Activated CD4-positive, alpha-beta T cell treated with anti-CD3 and anti-CD28 coated beads, Interleukin-2, amount 50 U/mL, for 1 hour (primary cell): ENCODE measurements around the gene NSMF.
"Not testable (repeated sequence)": the region's sequence is repeated elsewhere in the genome, so short reads cannot be mapped to it uniquely, and the experiment has no call there.

ENCODE experiments used
- DNase-seq: peaks from one replicate; pipeline ENCODE4 v3.0.0-alpha.2; 2020

Gene NSMF

GRCh38 chr9:137456864-137457405 is 2.2 kb downstream of the NSMF start:
- DNase-seq: no peak

DNA sequence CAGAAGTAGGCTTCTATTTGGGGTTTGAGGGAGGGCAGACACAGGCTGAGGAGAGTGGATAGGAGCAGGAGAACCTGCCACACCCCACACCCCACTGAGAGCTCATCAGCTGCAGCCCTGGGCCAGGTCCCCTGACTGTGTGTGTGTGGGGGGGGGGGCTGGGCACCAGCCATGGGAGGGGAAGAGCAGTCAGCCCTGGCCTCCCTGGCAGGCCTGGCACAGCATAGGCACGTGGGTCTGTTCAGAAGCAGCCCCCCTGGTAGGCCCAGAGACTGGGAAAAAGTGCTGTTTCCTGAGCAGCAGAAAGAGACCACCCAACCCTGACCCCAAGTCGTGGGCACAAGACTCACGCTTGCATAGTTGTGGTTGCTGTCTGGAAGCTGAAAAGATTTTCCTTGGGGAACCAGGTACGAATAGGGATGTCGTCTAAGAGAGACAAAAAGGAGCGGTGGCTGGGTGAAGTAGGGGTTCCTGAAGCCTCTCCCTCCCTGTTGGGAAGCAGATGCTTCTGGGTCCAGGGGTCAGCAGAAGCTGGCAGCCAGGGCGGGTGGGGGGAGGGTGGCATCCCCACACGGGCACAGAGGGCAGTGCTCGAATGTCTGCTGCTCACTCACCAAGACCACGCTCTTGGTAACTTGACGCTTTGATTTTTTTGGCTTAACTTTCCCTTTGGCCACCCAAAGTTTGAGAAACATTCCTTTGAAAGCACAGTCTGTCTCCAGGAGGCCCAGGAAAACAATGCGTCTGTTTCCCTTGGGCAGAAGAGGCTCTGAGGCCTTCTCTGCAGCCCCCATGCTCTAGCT is 2.9 kb downstream of the NSMF start:
- DNase-seq: no peak

- no peak for DNase-seq
Observed at GRCh38 chr9:137455359-137455991, 3.7 kb downstream of the NSMF start.

DNA sequence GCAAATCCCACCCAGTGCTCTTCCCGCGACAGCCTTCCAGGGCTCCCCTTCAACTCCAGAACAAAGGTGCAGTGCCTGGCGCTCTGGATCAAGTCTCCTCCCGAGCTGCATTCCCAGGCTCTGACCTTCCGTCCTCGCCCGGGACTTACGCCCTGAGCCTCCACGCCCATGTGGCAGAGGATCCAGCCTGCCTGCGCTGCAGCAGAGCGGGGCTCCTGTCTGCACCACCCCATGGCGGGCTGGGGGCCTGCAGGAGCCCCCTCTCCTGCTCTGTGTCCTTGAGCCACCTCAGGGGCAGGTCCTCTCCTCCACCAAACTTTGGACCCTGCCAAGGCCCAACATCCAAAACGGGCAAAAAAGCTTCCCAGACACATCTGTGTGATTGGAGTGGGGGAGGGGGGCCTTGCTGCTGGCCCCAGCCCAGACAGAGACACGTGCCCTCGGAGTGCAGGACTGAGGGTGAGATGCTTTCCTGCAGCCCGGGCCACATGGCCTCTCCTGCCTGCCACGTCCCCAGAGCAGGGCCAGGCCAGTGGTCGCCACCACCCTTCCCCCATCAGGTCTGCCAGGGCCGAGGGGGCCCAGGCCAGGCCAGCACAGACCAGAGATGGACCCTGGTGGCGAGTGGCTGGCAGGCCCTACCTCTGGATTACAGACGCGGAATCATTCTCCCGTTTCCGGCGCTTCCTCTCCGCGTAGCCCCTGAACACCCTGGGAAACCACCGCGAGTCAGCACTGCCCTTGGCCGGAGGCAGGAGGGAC is 4.4 kb downstream of the NSMF start:
- DNase-seq: no peak

GRCh38 chr9:137454145-137454596 is 5.0 kb downstream of the NSMF start:
- DNase-seq: peak; percentile 45

DNA sequence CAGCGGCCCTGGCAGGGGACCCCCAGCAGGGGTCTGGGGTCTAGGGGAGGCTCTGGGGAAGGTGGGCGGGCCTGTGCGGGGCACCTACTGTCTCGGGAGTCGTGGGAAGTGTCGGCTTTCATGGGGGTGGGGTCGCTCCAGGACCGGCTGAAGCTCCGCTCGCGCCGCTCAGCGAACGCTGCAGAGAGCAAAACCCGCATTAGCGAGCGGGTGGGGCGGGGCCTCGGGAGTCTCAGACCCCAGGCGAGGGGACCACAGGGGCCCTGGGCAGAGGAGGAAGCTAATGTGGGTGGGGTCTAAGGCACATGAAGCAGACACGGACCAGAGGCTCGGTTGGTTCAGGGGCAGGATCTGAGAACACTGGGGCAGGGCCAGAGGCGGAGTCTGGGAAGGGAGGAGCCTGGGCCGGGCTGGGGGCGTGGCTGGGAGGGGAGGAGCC is 5.5 kb downstream of the NSMF start:
- DNase-seq: peak; percentile 65

DNA sequence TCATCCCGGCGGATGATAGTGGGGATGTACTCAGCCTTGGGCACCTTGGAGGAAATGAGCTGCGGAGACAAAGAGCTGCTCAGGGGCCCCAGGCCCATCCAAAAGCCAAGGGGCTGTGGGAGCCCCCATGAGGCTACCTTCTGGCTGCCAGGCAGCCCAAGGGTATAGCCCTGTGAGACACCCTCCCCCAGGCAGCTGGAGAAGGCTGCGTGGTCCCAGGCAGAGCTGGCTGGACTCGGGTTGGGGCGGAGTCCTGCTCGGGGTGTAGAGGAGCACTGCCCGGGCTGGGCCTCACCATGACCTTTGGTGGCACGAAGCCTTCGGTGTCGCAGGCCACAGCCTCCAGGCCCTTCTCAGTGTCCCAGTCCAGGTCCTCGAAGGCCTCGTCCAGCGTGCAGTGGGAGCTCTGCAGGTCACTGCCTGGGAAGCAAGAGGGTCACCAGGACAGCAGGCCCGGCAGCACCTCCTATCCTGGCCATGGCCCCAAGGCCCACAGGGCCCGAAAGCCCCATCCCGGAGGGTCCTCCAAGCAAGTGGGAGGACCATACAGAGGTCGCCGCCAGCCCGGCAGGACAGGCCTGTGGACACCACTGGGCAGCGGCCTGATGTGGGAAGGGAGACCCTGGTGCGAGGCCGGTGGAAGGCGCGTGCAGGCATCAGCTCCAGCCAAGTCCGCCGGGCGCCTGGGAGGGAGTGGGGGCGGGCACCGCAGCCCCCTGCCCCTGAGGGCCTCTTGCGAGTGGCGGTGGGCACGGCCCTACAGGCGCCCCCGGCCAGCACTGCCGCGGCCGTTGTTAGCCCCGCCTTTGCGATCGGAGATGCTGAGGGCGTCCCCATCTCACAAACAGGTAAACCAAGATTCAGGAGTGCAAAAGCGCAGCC is 6.1 kb downstream of the NSMF start:
- DNase-seq: no peak

GRCh38 chr9:137452006-137452760 is 7.0 kb downstream of the NSMF start:
- DNase-seq: no peak

DNA sequence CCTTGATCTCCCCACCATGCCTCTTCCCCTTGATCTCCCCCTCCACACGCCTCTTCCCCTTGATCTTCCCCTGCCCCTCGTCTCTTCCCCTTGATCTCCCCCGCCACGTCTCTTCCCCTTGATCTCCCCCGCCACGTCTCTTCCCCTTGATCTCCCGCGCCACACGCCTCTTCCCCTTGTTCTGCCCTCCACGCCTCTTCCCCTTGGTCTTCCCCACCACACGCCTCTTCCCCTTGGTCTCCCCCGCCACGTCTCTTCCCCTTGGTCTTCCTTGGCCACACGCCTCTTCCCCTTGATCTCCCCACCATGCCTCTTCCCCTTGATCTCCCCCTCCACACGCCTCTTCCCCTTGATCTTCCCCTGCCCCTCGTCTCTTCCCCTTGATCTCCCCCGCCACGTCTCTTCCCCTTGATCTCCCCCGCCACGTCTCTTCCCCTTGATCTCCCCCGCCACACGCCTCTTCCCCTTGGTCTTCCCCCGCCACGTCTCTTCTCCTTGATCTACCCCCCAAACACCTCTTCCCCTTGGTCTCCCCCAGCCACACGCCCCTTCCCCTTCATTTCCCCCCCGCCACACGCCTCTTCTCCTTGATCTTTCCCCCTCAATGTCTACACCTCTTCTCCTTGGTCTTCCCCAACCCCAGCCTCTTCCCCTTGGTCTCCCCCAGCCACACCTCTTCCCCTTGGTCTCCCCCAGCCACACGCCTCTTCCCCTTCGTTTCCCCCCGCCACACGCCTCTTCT is 7.7 kb downstream of the NSMF start:
- DNase-seq: not testable (repeated sequence)

DNA sequence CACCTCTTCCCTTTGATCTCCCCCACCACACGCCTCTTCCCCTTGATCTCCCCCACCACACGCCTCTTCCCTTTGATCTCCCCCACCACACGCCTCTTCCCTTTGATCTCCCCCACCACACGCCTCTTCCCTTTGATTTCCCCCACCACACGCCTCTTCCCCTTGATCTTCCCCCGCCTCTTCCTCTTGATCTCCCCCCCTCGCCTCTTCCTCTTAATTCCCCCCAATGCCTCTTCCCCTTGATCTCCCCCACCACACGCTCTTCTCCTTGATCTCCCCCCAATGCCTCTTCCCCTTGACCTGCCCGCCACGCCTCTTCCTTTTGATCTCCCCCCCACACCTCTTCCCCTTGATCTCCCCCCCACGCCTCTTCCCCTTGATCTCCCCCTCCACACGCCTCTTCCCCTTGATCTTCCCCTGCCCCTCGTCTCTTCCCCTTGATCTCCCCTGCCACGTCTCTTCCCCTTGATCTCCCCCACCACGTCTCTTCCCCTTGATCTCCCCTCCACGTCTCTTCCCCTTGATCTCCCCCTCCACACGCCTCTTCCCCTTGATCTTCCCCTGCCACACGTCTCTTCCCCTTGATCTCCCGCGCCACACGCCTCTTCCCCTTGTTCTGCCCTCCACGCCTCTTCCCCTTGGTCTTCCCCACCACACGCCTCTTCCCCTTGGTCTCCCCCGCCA is 8.5 kb downstream of the NSMF start:
- not testable (repeated sequence) for DNase-seq

DNA sequence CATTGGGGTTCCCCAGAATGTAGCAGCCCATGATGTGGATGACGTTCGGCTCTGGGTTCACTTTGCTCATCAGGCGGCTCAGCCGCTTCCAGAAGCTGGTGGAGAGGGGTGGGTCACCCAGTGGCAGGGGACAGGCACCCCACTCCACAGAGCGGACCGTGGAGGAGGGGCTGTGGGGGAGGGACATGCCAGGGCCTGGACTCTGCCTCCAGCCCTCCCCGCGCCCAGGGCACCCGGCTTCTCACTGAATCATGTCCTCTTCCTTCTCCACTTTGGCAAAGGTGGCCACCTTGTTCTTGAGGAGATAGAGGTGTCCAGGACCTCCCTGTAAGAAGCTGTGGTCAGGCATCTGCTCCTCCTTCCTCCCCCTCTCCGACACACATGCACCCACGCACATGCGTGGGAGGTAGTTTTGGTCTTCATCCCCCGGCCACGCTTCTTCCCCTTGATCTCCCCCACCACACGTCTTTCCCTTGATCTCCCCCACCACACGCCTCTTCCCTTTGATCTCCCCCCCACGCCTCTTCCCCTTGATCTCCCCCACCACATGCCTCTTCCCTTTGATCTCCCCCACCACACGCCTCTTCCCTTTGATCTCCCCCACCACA is 9.1 kb downstream of the NSMF start:
- no peak for DNase-seq

DNA sequence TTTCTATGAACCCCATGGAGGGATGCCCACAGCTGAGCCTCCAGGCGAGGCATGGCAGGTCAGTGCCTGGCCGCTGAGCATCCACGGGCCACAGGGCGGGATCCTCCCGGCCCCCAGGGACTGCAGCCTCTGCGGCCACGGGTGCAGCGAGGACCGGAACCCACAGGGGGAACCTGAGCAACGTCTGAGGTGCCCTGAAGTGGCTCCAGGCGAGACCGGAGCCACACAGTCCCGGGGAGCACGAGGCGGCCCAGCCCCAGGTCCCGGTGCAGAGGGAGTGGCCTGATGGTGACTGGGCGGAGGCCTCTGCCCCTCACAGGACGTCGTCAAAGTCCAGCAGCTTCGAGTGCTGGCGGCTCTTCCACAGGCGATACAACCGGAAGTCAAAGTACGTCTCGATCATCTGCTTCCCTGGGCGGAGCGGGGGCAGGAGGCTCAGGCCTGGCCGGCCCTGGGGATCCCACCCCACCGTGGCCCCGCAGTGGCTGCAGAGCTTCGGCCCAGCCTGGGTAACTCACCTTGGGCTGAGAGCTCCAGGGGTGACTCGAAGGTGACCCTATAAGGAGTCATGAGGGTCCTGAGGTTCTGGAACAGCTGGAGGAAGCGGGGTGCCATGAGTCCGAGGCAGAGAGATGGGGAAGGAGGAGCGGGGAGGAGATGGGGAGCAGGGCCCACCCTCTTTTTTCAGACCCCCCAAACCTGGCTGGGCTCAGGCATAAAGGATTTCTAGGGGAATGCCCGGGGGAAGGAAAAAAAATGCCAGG is 9.9 kb downstream of the NSMF start:
- DNase-seq: no peak

GRCh38 chr9:137448602-137448962 is 10.6 kb downstream of the NSMF start:
- no peak for DNase-seq

DNA sequence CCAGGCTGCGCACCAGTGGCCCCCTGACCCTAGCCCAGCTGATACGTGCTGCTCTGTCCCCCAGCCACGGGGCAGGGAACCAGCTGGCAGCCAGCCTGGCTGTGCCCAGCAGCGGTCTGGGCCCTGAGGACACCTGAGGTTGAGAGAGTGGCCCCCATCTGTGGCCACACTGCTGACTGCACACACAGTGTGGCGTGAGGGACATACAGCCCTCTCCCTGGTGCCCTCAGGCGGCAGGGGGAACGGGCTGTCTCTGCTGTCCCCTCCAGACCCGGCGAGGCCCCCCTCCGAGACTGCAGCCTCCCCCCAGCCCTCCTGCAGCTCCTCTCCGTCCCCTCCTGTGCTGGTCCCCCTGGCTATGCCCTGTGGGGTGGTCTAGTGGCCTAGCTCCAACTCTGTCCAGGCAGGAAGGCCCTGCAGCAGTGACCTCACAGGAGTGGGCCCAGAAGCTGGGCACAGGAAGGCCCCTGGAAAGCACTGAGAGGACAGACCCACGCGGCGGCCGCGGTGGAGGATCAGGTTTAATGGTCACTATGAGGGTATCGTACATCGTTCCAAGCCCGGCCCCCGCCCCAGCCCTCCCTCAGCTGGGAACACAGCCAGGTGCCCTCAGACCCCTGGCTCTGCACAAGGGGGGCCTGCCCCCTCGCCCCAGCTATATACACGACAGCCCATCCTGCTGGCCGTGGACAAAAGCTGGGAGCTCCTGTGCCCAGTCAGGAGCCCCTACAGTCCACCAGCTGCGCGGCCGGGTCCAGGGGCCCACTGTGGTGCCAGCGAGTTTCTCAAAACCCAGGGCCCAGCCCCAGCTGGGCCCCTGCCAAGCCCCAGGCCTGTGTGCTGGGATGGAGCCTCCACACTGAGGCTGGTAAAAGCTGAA is 11.2 kb downstream of the NSMF start:
- no peak for DNase-seq

DNA sequence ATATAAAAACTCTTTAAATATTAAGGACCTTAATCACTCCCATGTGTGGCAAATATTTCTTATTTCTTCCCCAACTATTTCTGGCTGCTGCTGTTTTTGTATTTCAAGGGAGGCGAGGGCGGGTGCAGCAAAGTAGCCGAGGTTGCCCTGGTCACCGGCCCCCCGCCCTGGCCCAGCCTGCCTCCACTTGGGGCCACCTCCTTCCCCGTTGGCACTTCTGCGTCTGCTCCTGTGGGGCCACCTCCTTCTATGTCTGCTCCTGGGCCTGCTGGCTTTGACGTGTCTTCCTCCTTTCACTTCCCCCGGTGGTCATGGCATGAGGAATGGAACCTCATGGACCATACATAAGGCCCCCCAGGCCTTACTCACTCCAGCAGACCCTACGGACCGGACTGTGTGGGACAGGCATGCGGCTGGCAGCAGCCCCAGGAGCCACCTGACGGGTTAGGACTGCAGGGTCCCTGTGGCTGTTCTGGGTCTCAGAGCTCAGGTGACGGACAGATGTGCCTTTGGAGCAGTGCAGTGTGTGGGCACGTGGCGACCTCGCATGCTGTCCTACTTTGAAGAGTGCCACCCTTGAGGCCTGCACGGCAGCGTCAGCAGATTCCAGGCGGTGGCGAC is 12.2 kb downstream of the NSMF start:
- DNase-seq: no peak

- DNase-seq: no peak
Observed at GRCh38 chr9:137445930-137446431, 13.2 kb downstream of the NSMF start.

DNA sequence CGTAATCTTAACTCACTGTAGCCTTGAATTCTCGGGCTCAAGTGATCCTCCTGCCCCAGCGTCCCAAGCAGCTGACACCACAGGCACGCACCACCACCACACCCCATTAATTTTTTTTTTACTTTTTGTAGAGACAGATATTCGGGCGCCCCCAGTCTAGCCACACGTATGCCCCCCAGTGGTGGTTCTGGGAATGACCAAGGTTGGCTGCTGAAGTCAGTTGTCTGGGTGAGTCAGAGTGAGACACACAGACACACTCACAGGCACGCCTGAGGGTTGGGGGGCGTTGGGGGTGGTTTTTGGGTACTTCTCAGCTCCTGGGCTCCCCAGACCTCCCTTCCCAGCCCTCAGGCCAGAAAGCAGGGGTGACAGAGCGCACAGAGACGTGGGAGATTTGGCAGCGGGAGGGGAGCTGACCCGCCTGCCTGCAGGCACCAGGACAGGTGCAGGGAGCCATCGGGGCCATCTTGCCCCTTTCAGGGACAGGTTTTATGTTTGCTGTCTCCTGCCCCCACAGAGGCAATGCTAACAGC is 13.8 kb downstream of the NSMF start:
- peak; percentile 87 for DNase-seq
